Lower leg skin (tissue), 4 donors: ENCODE data around the gene SMC2. TPM values are rescaled to one million over a fixed set of nuclear protein-coding genes. Genes with fewer than 3 reads are reported as not detected.
A peak's percentile ranks its signal among the peaks of the same experiment; 100 is the strongest.

ENCODE experiments used
- DNase-seq, 2 donors: peaks; one replicate each; pipeline ENCODE4 v3.0.0-alpha.2; 2019; ENCODE audit warnings: low spot score in 2 of 2
- H3K4me3 ChIP-seq: fragments of 200-600 bp; sonication (generic); 2 replicates; pipeline ENCODE4 v1.5.1; 2017; ENCODE audit warnings: mild to moderate bottlenecking, low read depth; ENCODE audit not compliant: poor library complexity, severe bottlenecking
- POLR2A ChIP-seq, 2 donors: fragments of 450-650 bp; IDR thresholded peaks; one replicate each; pipeline ENCODE4 v1.6.1; 2016 to 2017; ENCODE audit warnings: antibody characterized with exemption in 2 of 2, mild to moderate bottlenecking in 1 of 2, moderate library complexity in 1 of 2
- WGBS, 2 donors: methylation state at CpG; one replicate each; pipeline ENCODE4 v1.1.5; 2018; 5-methylcytosine and 5-hydroxymethylcytosine counted together
- intact Hi-C: fragments of 100-400 bp; cut with DNase I; formaldehyde crosslinking; loops from one replicate; pipeline ENCODE4 v1.15.0; 2023; ENCODE audit warnings: low total_unique reads
- total RNA-seq, 4 donors: library from RNA; depleted of rRNA; stranded (reverse); fragments of >200 nt; gene quantifications; one replicate each; pipeline ENCODE4 v1.1.0, GENCODE V29; 2016
- TF ChIP-seq, protein P1 (sequence below), 3 donors: fragments of 450-650 bp; IDR thresholded peaks; one replicate each; pipeline ENCODE4 v1.5.1; 2016; ENCODE audit warnings: antibody characterized with exemption in 3 of 3, mild to moderate bottlenecking in 3 of 3, moderate library complexity in 2 of 3

SMC2 gene
- total RNA-seq, 4 donors from 2014 or later = 5.0 to 8.4 (median 7.7) TPM

DNA sequence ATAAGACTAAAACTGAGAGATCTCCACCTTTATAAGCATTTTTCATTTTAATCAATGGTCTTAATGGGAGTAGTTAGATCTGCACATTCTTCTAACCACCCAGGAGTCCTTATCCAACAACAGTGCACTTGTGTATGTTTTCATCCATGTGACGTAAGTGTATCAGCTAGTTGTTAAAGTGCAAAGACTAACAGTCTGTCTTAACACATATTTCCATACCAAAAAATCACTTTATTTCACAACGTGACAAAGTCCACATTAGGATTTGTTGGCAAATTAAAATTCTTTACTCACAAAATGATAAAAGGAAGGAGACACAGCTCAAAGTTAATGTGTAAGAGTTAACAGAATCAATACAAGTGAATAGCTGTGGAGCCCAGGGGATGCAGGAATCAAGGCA is 1.9 kb upstream of the SMC2 start:
- intact Hi-C loops = no loop called here
- WGBS, 2 donors = 50 to 71% methylated on average over 2 of the region's 2 CpGs
- no peak for DNase-seq
- H3K4me3 ChIP-seq = no peak overlapping the region
- TF ChIP-seq, protein P1, sequence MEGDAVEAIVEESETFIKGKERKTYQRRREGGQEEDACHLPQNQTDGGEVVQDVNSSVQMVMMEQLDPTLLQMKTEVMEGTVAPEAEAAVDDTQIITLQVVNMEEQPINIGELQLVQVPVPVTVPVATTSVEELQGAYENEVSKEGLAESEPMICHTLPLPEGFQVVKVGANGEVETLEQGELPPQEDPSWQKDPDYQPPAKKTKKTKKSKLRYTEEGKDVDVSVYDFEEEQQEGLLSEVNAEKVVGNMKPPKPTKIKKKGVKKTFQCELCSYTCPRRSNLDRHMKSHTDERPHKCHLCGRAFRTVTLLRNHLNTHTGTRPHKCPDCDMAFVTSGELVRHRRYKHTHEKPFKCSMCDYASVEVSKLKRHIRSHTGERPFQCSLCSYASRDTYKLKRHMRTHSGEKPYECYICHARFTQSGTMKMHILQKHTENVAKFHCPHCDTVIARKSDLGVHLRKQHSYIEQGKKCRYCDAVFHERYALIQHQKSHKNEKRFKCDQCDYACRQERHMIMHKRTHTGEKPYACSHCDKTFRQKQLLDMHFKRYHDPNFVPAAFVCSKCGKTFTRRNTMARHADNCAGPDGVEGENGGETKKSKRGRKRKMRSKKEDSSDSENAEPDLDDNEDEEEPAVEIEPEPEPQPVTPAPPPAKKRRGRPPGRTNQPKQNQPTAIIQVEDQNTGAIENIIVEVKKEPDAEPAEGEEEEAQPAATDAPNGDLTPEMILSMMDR (IDR thresholded peaks at IDR 0.05) = no peak
- no peak for TF ChIP-seq POLR2A (IDR thresholded peaks at IDR 0.05)

DNA sequence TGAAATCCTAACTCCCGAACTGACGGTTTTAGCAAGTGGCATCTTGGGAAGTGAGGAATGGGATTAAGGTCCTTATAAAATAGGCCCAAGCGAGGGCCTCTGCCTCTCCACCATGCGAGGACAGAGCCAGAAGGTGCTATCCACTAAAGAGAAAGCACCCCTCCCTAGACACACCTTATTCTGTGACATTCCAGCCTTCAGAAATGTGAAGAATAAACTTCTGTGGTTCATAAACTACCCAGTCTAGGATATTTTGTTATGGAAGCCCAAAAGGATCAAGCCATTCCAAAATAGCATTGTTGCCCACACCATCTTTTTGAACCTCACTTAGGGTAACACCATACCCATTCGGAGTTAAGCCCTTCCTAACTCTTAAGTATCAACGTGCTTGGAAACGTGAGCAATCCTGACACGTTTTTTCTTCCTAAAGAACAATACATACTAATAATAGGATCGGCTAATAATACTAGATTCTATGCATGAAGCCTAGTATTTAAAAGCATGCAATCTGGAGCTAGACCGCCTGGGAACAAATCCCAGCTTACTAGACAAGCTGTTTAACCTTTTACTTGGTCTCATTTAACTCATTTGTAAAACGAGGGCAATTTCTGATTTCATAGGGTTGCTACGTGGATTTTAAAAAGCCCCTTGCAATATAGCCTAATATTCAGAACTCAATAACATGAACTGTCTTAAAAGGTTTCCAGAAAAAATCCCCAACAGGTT is 1.1 kb upstream of the SMC2 start:
- intact Hi-C loops = no loop called here
- no peak for TF ChIP-seq POLR2A (IDR thresholded peaks at IDR 0.05)
- TF ChIP-seq, protein P1 (IDR thresholded peaks at IDR 0.05) = no peak
- 22 to 24% methylated on average over 12 of the region's 12 CpGs for WGBS, 2 donors
- H3K4me3 ChIP-seq = peak overlapping the region; percentile 65
- no peak for DNase-seq

DNA sequence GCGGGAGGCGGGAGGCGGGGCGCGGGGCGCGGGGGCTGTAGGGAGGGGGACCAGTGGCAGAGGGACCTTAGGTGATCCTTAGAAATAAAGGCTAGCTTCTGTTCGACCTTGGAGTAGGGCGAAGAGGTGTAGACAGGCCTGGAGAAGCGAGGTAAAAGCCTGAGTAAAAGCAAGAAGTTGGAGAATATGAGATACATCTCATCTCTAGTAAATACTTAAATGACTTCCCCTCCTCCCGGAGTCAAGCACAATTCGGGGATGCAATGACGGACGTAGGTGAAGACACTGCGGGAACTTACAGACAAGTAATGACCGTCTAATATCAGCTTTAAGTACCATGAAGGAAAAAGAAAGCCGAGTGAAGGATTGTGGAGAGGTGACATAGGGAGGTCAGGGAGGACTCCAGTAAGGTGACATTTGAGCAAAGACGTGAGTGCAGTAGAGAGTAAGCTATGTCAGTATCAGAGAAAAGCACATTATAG is 466 bp downstream of the SMC2 start:
- 0 to 1% methylated on average over 18 of the region's 18 CpGs for WGBS, 2 donors
- no peak for DNase-seq
- H3K4me3 ChIP-seq = peak overlapping the region; percentile 65
- no peak for TF ChIP-seq POLR2A (IDR thresholded peaks at IDR 0.05)
- TF ChIP-seq, protein P1 (IDR thresholded peaks at IDR 0.05) = no peak
- intact Hi-C loops = no loop called here

DNA sequence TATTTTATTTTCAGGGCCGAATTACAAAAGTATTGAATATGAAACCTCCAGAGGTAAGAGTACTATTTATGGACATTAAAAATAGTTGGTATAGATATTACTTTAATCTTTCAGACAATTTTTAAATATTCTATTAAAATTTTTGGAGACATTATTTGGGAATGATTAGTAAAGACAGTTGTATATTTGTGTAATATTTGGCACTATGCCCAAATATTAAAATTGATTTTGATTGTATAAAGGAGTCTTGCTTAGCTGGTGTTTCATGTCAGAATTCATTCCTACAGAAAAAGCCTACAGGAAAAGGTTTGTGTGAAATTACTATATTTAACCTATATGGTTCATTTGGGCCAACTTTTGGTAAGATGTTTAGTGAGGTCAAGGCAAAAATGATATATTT is 5.5 kb downstream of the SMC2 start:
- TF ChIP-seq POLR2A (IDR thresholded peaks at IDR 0.05) = no peak
- TF ChIP-seq, protein P1 (IDR thresholded peaks at IDR 0.05) = no peak
- no peak overlapping the region for H3K4me3 ChIP-seq
- DNase-seq = no peak
- WGBS, 2 donors = 92 to 97% methylated on average over 1 of the region's 1 CpG
- intact Hi-C loops = no loop called here

DNA sequence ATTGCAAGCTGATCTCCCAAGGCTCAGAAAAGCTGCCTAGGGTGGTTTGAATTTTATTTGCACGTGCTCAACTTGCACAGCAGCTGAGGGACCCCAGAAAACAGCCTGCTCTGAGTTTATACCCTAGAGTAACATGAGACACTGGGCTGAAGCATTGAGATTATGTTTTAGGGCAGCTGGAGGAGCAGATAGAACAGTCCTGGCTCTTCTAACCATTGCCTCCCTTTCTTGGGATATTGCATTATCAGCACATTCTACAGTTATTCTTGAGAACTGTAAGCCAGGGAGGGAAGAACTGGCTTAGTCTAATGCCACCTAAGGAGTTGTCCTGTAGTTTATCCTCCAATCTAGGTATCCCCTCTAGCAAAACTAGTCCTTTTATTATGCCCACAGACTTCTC is 10.3 kb downstream of the SMC2 start:
- no peak for DNase-seq
- WGBS, 2 donors = 61 to 86% methylated on average over 1 of the region's 1 CpG
- TF ChIP-seq POLR2A (IDR thresholded peaks at IDR 0.05) = no peak
- TF ChIP-seq, protein P1 (IDR thresholded peaks at IDR 0.05) = no peak
- intact Hi-C loops = no loop called here
- no peak overlapping the region for H3K4me3 ChIP-seq

DNA sequence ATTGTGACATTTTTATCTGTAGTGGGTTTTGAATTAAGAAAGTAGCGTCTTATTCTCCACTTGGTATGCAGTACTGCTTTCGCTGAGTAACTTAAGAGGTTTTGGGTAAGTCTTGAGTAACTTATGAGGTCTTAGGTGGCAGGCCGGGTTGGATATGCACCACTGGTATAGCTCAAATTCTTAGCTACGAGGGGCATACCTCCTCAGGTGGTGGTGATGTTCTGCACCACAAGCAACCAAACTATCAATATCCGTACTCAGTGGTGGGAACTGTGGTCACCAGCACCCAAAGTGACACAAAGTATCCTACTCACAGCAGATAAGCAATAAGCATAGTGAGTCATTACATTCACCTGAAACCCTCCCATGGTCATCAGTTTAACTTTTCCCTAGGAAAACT is 13.7 kb downstream of the SMC2 start:
- WGBS, 2 donors = 96 to 99% methylated on average over 5 of the region's 5 CpGs

More for the DNA sequence above, 13.7 kb downstream of the SMC2 start:
- no peak overlapping the region for H3K4me3 ChIP-seq
- DNase-seq = no peak
- intact Hi-C loops = no loop called here
- TF ChIP-seq POLR2A (IDR thresholded peaks at IDR 0.05) = no peak
- TF ChIP-seq, protein P1 (IDR thresholded peaks at IDR 0.05) = no peak
